Osteocyte (in vitro differentiated cells): ENCODE results near the gene CDIPT. TPM values are rescaled to one million over a fixed set of nuclear protein-coding genes. Genes with fewer than 3 reads are reported as not detected.
"Not testable (repeated sequence)": the region's sequence is repeated elsewhere in the genome, so short reads cannot be mapped to it uniquely, and the experiment has no call there.

Experiments
- DNase-seq: peaks from one replicate; pipeline ENCODE4 v3.0.0; 2021; ENCODE audit warnings: mixed read lengths; ENCODE audit not compliant: unreplicated experiment; ENCODE audit errors: extremely low spot score
- H3K27ac Mint-ChIP-seq: one replicate; pipeline ENCODE4 v1.8.0; 2021; ENCODE audit warnings: mild to moderate bottlenecking, mixed read lengths; ENCODE audit not compliant: unreplicated experiment
- H3K27me3 Mint-ChIP-seq: one replicate; pipeline ENCODE4 v1.8.0; 2021; ENCODE audit warnings: mixed read lengths; ENCODE audit not compliant: unreplicated experiment
- H3K36me3 Mint-ChIP-seq: one replicate; pipeline ENCODE4 v1.8.0; 2021; ENCODE audit warnings: mixed read lengths; ENCODE audit not compliant: unreplicated experiment
- H3K4me1 Mint-ChIP-seq: one replicate; pipeline ENCODE4 v1.8.0; 2021; ENCODE audit warnings: mixed read lengths; ENCODE audit not compliant: unreplicated experiment
- H3K4me3 Mint-ChIP-seq: one replicate; pipeline ENCODE4 v1.8.0; 2021; ENCODE audit warnings: mild to moderate bottlenecking, moderate library complexity, mixed read lengths; ENCODE audit not compliant: unreplicated experiment
- H3K9me3 Mint-ChIP-seq: one replicate; pipeline ENCODE4 v1.8.0; 2021; ENCODE audit warnings: mixed read lengths; ENCODE audit not compliant: unreplicated experiment
- total RNA-seq: library from RNA; stranded (reverse); gene quantifications from 2 replicates; pipeline ENCODE4 v1.2.1, GENCODE V29; 2021
- TF ChIP-seq, protein P1 (sequence below): fragments of 200-600 bp; sonication (generic); IDR thresholded peaks from 2 replicates; pipeline ENCODE4 v1.5.0; 2021; ENCODE audit warnings: antibody characterized with exemption, mild to moderate bottlenecking, moderate library complexity

The CDIPT gene
- total RNA-seq, 1 donor from 2014 or later, result 104 TPM

DNA sequence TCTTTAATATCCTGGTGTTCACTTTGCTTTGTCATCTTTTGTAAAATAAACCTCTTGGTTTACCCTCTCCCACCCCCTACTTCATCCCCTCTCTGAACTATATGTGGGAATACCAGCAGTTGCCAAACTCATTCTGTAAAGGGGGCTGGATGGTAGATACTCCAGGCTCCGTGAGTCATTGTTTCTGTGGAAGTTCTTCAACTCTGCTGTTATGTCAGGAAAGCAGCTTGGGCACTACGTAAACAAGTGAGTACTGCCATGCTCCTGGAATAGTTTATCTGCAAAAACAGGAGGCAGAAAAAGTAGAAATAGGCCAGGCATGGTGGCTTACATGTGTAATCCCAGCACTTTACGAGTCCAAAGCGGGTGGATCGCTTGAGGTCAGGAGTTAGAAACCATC lies 25.2 kb downstream of the CDIPT start:
- Mint-ChIP-seq H3K27ac (no peak overlapping the region), H3K4me1 (no peaks in the 10 kb centered on the region), H3K27me3 (no peaks in the 10 kb centered on the region), H3K4me3 (no peak overlapping the region), H3K9me3 (no peaks in the 10 kb centered on the region), H3K36me3 (peaks cover 46% of the 10 kb centered on the region)
- DNase-seq, result no peak
- TF ChIP-seq, protein P1, sequence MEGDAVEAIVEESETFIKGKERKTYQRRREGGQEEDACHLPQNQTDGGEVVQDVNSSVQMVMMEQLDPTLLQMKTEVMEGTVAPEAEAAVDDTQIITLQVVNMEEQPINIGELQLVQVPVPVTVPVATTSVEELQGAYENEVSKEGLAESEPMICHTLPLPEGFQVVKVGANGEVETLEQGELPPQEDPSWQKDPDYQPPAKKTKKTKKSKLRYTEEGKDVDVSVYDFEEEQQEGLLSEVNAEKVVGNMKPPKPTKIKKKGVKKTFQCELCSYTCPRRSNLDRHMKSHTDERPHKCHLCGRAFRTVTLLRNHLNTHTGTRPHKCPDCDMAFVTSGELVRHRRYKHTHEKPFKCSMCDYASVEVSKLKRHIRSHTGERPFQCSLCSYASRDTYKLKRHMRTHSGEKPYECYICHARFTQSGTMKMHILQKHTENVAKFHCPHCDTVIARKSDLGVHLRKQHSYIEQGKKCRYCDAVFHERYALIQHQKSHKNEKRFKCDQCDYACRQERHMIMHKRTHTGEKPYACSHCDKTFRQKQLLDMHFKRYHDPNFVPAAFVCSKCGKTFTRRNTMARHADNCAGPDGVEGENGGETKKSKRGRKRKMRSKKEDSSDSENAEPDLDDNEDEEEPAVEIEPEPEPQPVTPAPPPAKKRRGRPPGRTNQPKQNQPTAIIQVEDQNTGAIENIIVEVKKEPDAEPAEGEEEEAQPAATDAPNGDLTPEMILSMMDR, result no peak

DNA sequence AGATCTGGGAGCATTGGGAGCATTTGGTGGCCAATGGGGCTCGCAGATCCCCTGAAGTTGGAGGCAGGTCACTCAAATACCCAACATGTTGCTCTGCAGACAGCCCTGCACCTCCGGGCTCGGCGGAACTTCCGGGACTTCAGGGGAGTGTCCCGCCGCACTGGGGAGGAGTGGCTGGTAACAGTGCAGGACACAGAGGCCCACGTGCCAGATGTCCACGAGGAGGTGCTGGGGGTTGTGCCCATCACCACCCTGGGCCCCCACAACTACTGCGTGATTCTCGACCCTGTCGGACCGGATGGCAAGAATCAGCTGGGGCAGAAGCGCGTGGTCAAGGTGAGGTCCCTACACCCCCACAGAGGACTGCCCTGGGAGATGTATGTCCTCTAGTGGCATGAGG lies 26.4 kb downstream of the CDIPT start:
- no peaks in the 10 kb centered on the region for H3K9me3 Mint-ChIP-seq
- no peaks in the 10 kb centered on the region for H3K4me1 Mint-ChIP-seq
- peaks cover 47% of the 10 kb centered on the region for H3K36me3 Mint-ChIP-seq
- no peak for DNase-seq
- H3K27ac Mint-ChIP-seq, result no peak overlapping the region
- H3K4me3 Mint-ChIP-seq, result no peak overlapping the region
- no peaks in the 10 kb centered on the region for H3K27me3 Mint-ChIP-seq
- TF ChIP-seq, protein P1, result no peak

DNA sequence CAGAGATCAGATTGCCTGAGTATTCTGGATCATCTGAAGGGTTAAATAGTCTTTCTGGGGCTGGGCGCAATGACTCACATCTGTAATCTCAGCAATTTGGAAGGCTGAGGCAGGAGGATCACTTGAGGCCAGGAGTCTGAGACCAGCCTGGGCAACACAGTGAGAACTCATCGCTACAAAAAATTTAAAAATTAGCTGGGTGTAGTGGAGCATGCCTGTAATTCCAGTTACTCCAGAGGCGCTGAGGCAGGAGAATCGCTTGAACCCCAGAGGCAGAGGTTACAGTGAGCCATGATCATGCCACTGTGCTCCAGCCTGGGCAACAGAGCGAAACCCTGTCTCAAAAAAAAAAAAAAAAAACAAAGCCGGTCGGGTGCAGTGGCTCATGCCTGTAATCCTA lies 27.1 kb downstream of the CDIPT start:
- DNase-seq, result no peak
- Mint-ChIP-seq H3K4me1 (no peaks in the 10 kb centered on the region), H3K9me3 (no peaks in the 10 kb centered on the region), H3K36me3 (peaks cover 49% of the 10 kb centered on the region), H3K27me3 (no peaks in the 10 kb centered on the region), H3K27ac (no peak overlapping the region), H3K4me3 (no peak overlapping the region)
- TF ChIP-seq, protein P1, result no peak

GRCh38 chr16:29834079-29834478 lies 28.9 kb downstream of the CDIPT start:
- H3K9me3 Mint-ChIP-seq, result no peaks in the 10 kb centered on the region
- H3K4me3 Mint-ChIP-seq, result no peak overlapping the region
- H3K4me1 Mint-ChIP-seq, result no peaks in the 10 kb centered on the region
- TF ChIP-seq, protein P1, result no peak
- no peaks in the 10 kb centered on the region for H3K27me3 Mint-ChIP-seq
- H3K27ac Mint-ChIP-seq, result no peak overlapping the region
- peaks cover 39% of the 10 kb centered on the region for H3K36me3 Mint-ChIP-seq
- DNase-seq, result no peak

DNA sequence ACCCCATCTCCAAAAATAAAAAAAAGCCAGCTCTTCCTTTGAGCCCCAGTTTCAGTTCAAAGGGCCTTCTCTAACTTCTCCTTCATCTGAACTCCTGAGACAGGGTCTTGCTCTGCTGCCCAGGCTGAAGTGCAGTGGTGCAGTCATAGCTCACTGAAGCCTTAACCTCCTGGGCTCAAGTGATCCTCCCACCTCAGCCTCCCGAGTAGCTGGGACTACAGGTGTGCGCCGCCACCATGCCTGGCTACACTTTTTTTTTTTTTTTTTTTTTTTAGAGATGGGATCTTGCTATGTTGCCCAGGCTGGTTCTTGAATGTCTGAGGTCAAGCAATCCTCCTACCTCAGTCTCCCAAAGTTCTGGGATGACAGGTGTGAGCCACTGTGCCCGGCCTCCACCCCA lies 29.8 kb downstream of the CDIPT start:
- H3K27me3 Mint-ChIP-seq, DNase-seq, H3K9me3 Mint-ChIP-seq, H3K4me3 Mint-ChIP-seq, H3K4me1 Mint-ChIP-seq, H3K27ac Mint-ChIP-seq: not testable (repeated sequence)
- peaks cover 38% of the 10 kb centered on the region for H3K36me3 Mint-ChIP-seq

DNA sequence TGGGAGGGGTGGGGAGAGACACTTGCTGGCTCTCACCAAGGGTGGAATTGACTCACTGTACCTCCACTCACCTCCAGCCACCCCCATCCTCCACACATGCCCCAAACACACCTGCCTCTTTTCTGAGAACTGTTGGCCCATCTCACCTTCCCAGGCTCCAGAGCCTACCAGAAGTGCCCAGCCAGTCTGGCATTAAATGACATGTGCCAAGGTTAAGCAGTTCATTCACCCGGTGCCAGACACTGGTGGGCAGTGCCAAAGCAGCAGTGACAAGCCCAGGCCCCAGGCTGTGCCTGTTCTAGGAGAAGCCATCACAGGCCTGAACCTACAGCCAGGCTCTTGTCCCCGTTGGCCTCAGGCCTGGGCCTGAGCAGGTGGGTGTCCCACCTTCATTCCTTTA lies 31.5 kb downstream of the CDIPT start:
- no peak for DNase-seq
- Mint-ChIP-seq H3K27me3 (no peaks in the 10 kb centered on the region), H3K9me3 (no peaks in the 10 kb centered on the region), H3K4me3 (no peak overlapping the region), H3K4me1 (peaks cover 2% of the 10 kb centered on the region), H3K27ac (no peak overlapping the region), H3K36me3 (peaks cover 27% of the 10 kb centered on the region)
- TF ChIP-seq, protein P1, result no peak
